ENCODE results near the gene DNAJB14. TPM values are rescaled to one million over a fixed set of nuclear protein-coding genes. Genes with fewer than 3 reads are reported as not detected.

DNAJB14 gene
- total and polyA plus RNA-seq, 2 of the 13 experiments (the other 11 are each of a cell fraction or from before 2014, with no cell fraction given) = 9.1 to 38.1 TPM

GRCh38 chr4:99949999-99950912, 3.8 kb upstream of the DNAJB14 start, which contains the start of gene H2AZ1 (continued):
- TF ChIP-seq POLR2AphosphoS5 (IDR thresholded peaks at IDR 0.05; ENCODE audit: low read depth, low read length) (peak; percentile 99), ZNF513 (CRISPR knock-in tag; conservative IDR thresholded peaks at IDR 0.05) (no peak), ZNF503 (CRISPR knock-in tag; IDR thresholded peaks at IDR 0.05) (peak; percentile 16; the same call in 1 of the 2 replicates), KLF11 (CRISPR knock-in tag; IDR thresholded peaks at IDR 0.05) (0 out of 2 replicates have a peak, but pooled peaks have one; percentile 54), NR2C2 (CRISPR knock-in tag; IDR thresholded peaks at IDR 0.05; ENCODE audit: borderline replicate concordance) (peak; percentile 42; the same call in 1 of the 2 replicates), NCOR1 (IDR thresholded peaks at IDR 0.05; ENCODE audit: borderline replicate concordance, low read length) (no peak), ZBTB8A (CRISPR knock-in tag; IDR thresholded peaks at IDR 0.05; ENCODE audit: borderline replicate concordance, low read depth) (no peak), ZNF644 (CRISPR knock-in tag; IDR thresholded peaks at IDR 0.05; ENCODE audit: low read depth) (no peak), MAZ (IDR thresholded peaks at IDR 0.05; ENCODE audit: borderline replicate concordance, low read depth, low read length) (peak; percentile 5; the same call in 1 of the 2 replicates), MAZ (CRISPR knock-in tag; IDR thresholded peaks at IDR 0.05; ENCODE audit: low read depth) (peak; percentile 87; the same call in 1 of the 2 replicates), TEF (CRISPR knock-in tag; IDR thresholded peaks at IDR 0.05) (peak; percentile 41), SIX1 (CRISPR knock-in tag; IDR thresholded peaks at IDR 0.05; ENCODE audit: borderline replicate concordance) (no peak), FOSL1 (CRISPR knock-in tag; IDR thresholded peaks at IDR 0.05; ENCODE audit: borderline replicate concordance) (no peak), ATF5 (CRISPR knock-in tag; IDR thresholded peaks at IDR 0.05; ENCODE audit: low read depth) (no peak), ZFP41 (CRISPR knock-in tag; IDR thresholded peaks at IDR 0.05; ENCODE audit: borderline replicate concordance) (no peak), CREB3 (CRISPR knock-in tag; IDR thresholded peaks at IDR 0.05) (no peak), ZBTB3 (CRISPR knock-in tag; IDR thresholded peaks at IDR 0.05; ENCODE audit: borderline replicate concordance, low read depth) (no peak), ZNF780A (CRISPR knock-in tag; IDR thresholded peaks at IDR 0.05) (peak; percentile 49; the same call in 1 of the 2 replicates), BCL6 (CRISPR knock-in tag; IDR thresholded peaks at IDR 0.05) (no peak), NFKBIZ (CRISPR knock-in tag; IDR thresholded peaks at IDR 0.05) (no peak)

Measured in HepG2 (cell line).